ENCODE measurements around the gene IMPG1. TPM values are rescaled to one million over a fixed set of nuclear protein-coding genes. Genes with fewer than 3 reads are reported as not detected.
"Not testable (repeated sequence)": the region's sequence is repeated elsewhere in the genome, so short reads cannot be mapped to it uniquely, and the experiment has no call there.

The IMPG1 gene
- total RNA-seq, 1 donor from 2014 or later, result not detected

DNA sequence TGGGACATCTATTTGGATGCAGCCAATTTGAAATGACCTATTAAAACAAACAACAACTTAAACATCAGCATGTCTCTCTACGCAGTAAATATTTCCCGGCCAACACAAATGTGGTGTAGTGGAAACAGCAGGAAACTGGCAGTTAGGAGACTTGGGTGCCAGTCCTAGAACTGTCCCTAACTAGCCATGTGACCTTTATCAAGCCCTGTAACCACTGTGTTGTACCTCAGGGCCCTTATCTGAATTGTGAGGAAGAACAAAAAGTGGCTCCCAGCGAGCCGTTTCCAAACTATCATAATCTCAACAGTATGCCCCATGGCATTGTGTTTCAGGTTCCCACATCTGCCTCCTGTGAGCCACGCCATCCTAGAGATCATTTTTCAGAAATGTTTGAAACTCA, 124.5 kb downstream of the IMPG1 start:
- no peak for DNase-seq

DNA sequence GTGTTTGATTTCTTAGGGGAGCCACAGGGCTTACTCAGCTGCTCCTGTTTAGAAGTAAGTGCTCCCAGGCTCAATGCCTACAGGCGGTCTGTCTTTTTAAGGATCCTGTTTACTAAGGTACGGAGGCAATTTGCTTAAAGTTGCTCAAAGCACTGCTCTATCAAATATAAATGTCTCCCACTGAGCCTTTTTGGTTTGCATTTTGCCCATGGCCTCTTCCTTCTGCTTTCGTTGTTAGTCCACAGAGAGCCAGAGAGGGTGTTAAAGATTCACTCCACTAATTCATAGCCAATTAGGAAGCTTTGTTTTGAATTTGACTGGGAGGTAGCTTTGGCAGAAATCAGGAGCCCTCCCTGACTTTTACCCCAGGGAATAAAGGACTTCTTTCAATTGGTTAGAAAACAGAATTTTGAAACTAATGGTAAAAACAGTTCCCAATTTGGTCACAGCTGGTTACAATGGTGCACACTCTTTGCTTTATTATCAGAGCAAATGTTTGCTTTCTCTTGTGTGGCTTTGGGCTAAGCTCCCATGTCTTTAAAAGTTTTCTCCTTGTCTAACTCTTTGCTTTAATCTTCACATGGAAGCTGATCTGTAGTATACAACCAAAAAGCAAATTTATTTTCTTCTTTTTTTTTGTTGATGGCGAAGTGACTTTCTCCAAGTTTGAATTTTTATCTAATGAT, 126.2 kb downstream of the IMPG1 start:
- no peak for DNase-seq

DNA sequence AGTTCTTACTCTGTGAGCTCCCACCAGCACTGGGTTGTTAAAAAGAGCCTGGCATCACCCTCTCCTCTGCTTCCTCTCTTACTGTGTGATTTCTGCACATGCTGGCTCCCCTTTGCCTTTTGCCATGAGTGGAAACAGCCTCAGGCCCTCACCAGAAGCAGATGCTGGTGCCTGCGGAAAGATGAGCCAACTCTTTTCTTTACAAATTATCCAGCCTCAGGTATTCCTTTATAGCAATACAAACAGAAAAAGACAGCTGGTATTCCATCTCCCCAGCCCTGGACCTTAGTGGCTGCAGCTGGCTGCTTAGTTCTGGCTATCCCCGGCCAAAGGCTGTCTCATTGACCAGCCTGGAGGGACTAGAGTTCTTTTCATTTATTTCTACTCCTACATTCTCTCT, 129.1 kb downstream of the IMPG1 start:
- DNase-seq, result no peak

DNA sequence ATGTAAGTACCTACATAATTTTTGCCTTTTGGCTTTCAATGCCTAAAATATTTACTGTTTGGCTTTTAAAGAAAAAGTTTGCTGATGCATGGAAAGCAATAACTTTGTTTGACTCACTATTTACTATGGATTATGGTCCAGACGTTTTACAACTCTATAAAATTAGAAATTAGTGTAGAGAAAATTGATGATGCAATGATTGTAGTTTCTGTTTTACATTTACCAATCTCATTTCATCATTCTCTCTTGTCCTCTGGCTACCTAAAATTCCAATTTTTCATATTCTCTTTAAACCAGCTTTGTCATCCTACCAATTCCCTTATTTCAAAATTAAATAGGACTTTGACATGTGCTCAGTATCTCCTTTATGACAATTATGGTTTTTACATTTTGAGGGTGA, 131.0 kb downstream of the IMPG1 start:
- no peak for DNase-seq

DNA sequence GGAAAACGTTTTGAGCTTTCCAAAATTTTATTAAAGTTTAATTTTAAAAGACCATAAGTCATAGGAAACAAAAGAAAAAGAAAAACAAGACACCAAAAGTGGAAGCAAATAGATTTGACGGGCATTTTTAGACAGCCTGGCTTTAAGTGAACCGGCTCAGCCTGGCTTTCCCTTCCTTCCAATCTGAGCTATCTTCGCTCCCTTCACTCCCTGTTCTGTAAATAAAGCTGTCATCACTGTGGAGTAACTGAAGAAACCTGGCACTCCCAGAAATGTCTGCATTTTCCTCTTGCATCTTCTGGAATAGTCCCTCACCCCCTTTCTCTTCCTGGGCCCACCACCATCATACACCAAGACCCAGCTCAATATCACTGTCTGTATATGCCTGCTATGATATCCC, 131.9 kb downstream of the IMPG1 start:
- no peak for DNase-seq

DNA sequence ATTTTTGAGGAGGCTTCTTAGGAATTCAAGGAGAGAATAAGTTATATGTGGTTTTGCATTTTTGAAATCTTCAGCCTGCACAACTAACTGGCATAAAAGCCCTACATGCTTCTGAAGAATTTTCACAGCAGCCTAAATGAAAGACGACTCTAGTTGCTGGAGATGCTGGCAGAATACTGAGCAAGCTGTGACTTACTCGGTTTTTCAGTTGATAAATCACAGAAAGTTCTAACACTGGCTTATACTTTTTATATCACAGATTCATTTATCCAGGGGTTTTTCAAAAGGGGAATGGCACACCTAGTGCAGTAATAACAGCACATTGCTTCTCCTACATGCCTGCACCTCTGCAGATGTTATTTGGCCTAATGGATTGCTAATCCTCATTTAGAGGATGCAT, 134.6 kb downstream of the IMPG1 start:
- no peak for DNase-seq

DNA sequence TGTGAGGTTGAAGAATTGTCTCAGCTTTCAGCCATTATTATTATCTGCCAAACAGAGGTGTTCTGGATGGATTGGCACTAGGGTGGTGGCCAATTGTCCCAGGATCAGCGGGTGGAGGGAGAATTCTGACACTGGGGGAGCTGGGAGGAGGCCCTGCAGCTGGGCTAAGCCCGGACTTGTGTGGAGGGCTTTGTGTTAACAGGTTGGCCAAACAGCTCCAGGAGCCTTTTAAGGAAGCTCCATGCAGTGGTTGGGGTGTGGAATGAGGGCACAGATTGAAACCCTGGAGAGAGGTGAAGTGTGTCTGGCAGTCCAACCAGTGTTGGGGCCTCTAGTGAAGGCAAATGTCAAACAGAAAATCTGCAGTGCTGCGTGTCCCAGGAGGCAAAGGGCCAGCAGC, 135.8 kb downstream of the IMPG1 start:
- DNase-seq, result no peak

DNA sequence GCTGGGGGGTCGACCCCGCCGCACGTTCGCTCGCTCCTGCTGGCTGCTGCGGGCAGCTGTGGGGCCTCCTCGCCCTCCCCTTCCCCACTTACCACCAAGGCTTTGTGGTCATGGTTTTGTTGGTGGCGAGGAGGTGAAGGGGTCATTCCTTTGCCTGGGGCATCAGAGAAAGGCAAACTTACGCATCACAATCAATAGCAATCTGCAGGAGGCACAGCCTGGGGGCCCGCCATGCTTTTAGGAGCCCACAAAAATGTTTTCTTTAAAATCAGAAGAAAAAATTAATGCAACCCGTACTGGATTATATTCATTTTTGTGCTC, 137.0 kb downstream of the IMPG1 start:
- no peak for DNase-seq

DNA sequence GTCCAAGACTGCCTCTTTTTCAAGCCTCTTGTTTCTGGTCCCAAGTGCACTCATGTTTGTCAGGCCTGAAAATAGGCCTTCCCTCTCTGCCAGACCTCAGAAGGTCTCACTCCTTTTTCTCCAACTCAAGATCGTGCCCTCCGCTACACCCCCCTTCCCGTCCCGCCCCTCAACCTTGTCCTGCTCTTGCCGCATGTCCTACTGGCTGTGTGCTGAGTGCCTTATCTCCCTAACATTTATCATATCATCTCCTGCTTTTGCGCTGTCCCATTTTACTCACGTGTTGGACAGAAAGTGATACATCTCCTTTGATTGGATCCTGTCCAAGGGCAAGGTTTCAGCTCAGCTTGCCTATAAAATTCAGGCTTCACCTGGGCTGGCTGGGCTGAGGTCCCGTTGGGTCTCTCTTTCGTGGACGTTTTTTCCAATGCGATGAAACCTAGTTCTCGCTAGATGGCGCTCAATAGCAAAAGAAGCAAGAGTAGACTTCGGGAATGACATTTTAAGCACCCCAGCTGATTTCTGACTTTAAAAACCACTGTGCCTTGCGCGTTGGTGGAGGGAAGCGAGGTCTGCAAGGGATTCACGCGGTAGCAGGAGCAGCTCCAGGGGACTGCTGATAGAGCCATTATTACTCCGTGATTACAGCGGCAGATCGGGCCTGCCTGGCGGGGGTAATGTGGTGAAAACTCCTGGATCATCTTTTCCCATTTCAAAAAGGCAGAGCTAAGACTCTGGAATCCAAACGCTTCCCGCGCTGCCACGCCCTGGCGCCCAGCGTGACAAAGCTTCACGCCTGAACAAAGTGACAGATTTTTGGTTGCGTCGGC, 137.6 kb downstream of the IMPG1 start:
- DNase-seq, result peak; percentile 90

DNA sequence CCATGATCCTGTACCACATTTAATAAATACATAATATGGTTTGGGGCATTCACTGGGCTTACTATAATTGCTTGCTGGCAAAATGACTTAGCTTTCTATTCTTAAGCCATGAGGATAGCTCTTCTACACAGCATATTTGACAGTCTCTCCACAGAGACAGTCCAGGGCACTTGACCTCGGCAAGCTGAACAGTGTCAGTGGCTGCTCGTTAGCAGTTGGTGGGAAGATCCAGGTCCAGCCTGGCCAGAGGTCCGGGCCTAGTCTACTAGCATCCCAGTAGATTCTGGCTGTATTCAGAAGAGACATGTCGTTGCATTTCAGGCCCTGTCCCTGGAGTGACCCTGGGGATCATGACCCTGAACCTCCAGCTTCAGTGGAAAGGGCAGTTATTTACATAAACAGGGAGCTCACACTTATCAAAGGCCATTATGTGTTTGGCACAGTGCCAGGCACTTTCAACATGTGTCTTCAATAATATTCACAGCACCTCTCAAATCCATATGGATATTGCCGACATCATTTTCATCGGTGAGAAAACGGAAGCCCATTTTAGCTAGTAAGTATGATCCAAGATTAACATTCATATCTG, 139.0 kb downstream of the IMPG1 start:
- DNase-seq, result no peak

DNA sequence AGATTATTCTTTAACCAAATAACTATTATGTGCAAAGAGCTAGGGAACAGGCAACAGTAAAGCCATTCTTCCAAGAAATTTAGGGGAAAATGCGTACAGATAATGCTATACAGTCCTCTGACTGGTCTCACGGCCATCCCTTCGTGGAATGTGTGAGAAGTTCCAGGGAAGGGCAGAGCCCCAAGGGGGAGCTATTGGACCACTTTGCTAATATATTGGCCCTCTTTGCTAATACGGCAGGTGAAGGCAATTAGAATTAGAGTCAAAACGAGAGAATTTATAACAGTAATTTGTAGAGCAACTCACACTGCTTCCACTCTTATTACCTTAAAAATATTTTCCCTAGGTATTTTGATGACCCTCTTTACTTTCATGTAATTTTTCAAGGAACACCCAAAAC, 140.4 kb downstream of the IMPG1 start:
- DNase-seq, result peak; percentile 55

DNA sequence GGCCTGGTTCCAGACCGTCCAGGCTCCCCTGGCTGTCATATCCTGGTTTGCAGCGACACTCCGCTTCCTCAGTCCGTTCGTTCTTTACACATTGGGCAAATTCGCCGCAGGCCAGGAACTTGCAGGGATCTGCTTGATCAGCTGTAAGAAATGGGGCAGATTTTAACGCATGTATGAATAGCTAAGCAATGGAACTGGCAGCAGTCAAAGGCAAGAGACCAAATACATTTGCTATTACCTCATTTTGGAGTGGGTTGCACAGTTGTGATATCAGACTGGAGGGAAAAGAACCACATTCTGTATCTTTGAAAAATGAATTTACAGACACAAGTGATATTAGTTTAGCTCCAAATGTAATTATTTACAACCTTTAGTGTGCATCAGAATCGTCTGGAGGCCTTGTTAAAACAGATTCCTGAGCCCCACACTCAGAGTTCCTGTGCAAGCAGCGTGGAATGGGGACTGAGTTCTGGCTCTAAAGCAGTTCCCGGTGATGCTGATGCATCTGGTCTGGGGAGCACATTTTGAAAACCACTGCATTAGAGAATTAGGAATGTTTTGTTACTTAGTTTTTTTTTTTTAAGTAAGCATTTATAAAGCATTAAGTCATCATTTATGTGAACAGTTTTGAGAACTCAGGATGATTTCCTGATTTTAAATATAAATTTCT, 141.3 kb downstream of the IMPG1 start:
- DNase-seq, result no peak

DNA sequence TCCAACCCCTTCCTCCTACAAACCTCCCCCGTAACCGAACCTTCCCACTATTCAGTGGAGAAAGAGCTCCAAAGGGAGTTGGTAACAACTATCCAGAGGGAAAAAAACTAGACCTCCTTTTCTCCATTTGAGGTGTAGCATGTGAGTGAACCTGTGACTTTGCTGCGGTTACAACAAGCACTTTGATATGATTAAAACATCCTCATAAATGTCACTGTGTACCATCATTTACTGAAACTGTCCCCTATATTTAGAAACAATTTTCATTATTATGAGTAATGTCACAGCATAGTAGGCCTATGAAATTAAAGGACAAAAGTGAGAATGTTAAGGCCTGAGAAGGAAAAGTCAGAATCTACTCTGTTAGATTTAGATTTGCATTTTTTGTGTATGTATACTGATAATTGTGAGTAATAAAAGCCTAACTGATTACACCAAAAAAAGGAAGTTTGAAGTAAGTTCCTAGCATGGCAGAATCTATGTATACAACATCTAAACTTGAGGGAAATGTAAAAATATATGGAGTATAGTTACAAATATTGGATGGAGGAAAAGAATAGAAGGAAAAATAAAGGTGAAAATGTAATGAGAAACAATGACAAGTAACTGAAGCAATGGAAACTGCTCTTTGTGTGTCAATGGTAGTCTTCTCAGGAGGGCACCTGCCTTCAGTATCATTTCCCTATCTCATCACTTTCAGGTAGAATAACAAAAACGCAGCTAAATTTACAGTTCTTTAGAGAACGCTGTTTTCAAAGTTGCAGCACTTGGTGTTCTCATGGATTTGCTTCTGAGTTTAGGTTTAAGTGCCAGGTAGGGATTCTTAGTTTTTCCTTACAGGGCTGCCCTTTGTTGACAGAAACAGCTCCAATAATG, 145.9 kb downstream of the IMPG1 start:
- no peak for DNase-seq

DNA sequence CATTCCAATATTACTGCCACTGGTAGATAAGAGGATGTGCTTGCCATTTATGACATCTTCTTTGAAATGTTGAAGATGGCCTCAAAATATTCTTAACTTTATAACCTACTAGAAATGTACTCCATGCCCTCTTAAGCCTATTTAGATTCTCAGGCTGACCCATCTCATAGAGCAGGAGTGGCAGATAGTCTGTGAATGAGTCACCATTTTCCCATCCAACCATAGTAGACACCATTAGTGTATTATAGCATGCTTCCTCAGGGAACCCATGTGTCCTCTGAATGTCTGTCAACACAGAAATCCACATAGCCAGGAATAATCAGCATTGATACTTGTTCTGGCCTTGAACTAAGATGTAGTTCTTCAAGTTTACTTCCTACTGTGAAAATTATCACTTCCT, 150.2 kb downstream of the IMPG1 start:
- DNase-seq, result no peak

DNA sequence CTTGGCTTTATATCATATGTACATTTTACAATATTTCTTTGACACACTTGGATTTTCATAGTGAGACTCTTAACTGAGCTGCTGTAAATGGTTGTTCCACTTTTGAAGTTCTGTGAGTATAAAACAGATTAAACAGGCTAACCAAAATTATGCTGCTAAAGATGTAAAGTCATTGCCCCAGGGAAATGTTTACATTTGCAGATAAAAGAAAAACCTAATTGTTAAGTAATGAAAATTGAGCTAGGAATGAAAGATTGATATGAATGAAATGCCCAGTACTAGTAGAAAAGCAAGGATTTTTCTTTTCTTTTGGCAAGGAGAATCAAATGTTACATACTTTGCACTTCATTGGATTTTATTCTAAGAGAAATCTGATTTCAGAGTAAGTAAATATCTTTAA, 159.4 kb downstream of the IMPG1 start:
- DNase-seq, result no peak

DNA sequence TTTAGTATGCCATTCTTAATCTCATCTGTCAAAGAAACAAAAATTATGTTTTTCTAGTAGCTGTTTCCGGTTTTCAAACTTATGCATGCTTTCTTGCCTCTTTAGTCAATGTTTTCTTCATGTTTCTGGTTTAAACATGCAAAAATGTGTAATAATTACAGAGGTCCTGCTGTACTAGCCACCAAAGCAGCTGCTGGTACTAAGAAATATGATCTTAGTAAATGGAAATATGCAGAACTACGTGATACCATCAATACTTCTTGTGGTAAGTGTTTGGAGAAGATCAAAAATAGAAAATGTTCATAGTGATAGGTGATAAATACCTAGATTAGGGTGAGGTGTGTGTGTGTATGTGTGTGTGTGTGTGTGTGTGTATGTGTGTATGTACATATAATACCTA, 165.0 kb downstream of the IMPG1 start:
- no peak for DNase-seq

DNA sequence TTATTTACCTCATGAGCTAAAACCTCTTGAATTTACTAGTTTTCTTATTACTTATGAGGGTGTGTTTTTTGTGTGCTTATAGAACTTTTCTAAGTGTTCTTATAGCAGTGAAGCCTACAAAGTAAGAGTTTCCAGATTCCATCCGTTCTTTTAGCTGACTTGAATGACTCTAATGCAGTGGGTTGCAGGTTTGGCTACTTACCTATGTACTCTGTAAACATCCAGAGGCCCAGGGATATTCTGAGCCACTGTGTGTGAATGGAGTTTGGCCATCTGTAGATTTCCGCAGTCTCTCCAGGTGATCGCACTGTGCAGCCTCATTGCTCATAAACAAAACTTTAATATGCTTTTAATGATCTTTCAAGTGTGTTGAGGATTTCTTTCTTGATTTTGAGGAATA, 165.6 kb downstream of the IMPG1 start:
- no peak for DNase-seq

DNA sequence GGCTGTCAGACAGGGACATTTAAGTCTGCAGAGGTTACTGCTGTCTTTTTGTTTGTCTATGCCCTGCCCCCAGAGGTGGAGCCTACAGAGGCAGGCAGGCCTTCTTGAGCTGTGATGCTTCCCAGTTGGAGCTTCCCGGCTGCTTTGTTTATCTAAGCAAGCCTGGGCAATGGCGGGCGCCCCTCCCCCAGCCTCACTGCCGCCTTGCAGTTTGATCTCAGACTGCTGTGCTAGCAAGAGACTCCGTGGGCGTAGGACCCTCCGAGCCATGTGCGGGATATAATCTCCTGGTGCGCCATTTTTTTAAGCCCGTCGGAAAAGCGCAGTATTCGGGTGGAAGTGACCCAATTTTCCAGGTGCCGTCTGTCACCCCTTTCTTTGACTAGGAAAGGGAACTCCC, 167.3 kb downstream of the IMPG1 start:
- not testable (repeated sequence) for DNase-seq

DNA sequence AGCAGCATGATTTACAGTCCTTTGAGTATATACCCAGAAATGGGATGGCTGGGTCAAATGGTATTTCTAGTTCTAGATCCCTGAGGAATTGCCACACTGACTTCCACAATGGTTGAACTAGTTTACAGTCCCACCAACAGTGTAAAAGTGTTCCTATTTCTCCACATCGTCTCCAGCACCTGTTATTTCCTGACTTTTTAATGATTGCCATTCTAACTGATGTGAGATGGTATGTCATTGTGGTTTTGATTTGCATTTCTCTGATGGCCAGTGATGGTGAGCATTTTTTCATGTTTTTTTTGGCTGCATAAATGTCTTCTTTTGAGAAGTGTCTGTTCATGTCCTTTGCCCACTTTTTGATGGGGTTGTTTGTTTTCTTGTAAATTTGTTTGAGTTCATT, 172.2 kb downstream of the IMPG1 start:
- not testable (repeated sequence) for DNase-seq

DNA sequence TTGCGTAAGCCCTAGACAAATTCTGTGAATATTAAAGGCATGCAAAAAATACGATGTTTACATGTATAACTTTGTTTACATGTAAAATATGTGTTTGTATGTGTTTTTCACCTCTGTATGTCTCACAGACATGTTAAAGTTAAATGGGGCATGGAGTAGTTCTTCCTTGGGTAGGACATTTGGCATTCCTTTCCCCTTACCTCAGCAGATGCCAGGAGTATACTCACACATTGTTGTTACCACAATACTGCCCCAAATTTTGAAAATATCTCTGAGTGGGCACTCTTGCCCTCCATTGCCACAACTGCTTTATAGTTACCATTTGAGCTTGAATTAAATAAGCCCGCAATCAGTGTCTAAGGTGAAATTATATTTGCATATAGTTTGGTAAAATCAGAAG, 175.9 kb downstream of the IMPG1 start:
- DNase-seq, result no peak

DNA sequence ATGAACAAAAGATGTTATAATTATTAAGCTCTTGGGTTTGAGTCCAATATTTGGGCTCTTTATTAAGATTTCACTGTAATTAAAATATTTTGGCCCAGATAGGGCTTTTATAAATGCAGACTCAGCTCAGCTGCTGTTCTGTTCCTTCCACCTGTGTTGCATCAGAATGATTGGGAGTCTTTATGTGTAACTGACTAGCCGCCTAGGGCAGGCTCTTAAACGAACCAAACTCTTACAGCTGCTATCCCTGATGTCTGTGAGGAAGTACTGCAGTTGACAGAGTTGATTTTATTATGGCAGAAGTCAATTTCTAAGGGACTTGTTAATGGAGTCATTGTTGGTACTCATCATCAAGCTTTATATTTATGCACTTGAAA, 178.7 kb downstream of the IMPG1 start:
- DNase-seq, result peak; percentile 7

DNA sequence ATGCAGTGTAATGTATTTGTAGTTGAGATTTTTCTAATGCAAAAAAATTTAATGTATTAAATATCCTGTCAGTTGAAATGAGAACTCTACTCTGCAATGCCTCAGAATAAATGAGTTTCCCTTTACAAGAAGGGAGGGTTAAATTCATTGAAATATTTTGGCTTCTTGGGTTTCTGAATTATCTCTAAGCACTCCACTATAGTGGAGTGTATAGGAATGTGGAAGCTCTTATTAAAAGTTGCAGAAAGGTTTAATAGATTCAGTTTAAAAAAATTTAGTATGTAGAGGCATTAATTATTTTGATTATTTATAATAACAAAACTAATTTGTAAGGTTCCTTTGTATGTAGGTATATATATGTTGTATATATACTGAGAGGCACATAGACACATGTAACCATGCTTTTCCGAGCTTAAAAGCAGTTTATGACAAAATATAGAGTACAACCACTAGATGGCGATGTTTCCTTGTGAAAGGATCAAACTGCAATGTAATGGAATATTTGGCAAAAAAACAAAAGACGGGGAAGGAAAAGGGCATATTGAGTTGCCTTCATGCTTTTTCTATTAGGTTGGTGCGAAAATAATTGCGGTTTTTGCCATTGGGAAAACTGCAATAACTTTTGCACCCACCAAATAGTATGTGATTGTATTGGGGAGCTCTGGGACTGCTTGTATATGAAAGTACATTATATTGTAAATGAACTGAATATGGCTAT, 179.2 kb downstream of the IMPG1 start:
- peak; percentile 89 for DNase-seq
